HG03039 (cell line): Measurements from ENCODE around the gene ADARB1.

Source experiments
- ATAC-seq: cut with Tn5 transposase; IDR thresholded peaks from one replicate; pipeline ENCODE4 v1.9.1; 2021; ENCODE audit warnings: mild to moderate bottlenecking, moderate library complexity; ENCODE audit not compliant: unreplicated experiment

The ADARB1 gene

GRCh38 chr21:45246386-45247320 is 172.3 kb downstream of the ADARB1 start:
- no peak for ATAC-seq

- ATAC-seq = no peak
Measured at GRCh38 chr21:45248301-45248892, 174.0 kb downstream of the ADARB1 start.

GRCh38 chr21:45248893-45249381 is 174.6 kb downstream of the ADARB1 start:
- no peak for ATAC-seq

DNA sequence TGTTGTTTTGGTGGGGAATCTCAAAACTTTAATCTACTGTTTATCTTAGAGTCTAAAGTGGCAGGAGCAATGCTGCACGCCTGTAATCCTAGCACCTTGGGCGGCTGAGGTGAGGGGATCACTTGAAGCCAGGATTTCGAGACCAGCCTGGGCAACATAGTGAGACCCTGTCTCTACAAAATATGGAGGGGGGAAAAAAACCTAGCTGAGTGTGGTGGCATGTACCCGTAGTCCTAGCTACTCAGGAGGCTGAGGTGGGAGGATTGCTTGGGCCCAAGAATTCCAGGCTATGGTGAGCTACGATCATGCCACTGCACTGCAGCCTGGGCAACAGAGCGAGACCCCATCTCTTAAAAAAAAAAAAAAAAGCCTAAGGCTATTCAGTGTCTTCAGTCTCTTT is 175.2 kb downstream of the ADARB1 start:
- ATAC-seq = no peak

DNA sequence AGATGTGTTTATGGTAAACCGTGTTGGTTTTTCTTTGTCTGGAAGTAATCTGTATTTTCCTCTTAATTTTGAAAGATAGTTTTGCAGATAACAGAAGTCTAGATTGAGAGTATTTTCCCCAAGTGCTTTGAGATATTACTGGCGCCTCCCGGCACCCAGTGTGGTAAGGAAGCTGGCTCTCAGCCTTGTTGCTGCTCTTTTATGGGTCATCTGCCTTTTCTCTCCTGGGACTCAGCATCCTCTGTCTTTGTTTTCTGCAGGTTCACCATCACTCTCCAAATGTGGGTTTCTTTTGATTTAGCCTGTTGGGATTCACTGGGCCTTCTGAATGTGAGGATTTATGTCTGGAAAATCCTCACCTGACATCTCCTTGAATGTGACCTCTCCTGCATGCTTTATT is 175.9 kb downstream of the ADARB1 start:
- ATAC-seq = no peak

GRCh38 chr21:45250914-45251634 is 176.7 kb downstream of the ADARB1 start:
- no peak for ATAC-seq

GRCh38 chr21:45251635-45252447 is 177.5 kb downstream of the ADARB1 start:
- ATAC-seq = no peak

- no peak for ATAC-seq
Measured at GRCh38 chr21:45252448-45252925, 178.1 kb downstream of the ADARB1 start.

DNA sequence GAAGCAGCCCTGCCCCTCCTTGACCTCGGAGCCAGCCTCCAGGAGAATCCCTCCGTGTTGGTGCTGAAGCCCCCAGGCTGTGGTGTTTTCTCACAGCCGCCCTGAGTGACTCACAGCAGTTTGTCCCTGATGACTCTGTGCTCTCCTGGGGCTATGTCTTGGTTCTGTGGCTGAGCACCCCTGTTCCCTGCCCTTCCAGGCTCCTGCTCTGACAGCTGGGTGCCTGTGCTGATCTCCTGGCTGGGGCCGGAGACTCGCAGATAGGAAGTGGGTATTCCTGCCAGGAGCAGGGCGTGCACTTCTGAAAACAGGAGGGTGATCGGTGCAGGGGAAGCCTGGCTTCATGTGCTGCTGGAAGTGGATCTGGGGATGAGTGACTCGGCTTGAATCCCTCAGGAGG is 178.8 kb downstream of the ADARB1 start:
- ATAC-seq = no peak

- ATAC-seq = no peak
Measured at GRCh38 chr21:45253633-45254459, 179.5 kb downstream of the ADARB1 start.

DNA sequence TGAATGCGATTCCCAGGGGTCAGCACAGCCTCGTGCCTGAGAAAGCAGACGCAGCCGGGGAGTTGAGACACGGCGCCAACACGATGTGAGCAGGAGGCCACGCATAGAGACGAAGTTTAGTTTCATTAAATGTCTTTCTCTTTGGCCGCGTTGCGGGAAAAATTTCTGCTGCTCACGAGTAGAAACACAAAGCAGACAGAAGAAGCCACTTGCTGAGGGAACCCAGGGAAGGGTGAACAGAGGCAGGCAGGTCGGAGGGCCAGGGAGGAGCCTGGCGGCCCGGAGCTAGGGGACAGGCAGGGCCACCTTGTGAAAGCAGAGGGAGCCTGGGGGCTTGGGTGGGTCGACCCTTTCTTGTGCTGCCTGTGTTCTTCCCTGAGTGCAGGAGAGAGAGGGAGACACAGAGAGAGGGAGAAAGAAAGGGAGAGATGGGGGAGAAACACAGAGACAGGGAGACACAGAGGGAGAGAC is 180.1 kb downstream of the ADARB1 start:
- ATAC-seq = no peak

DNA sequence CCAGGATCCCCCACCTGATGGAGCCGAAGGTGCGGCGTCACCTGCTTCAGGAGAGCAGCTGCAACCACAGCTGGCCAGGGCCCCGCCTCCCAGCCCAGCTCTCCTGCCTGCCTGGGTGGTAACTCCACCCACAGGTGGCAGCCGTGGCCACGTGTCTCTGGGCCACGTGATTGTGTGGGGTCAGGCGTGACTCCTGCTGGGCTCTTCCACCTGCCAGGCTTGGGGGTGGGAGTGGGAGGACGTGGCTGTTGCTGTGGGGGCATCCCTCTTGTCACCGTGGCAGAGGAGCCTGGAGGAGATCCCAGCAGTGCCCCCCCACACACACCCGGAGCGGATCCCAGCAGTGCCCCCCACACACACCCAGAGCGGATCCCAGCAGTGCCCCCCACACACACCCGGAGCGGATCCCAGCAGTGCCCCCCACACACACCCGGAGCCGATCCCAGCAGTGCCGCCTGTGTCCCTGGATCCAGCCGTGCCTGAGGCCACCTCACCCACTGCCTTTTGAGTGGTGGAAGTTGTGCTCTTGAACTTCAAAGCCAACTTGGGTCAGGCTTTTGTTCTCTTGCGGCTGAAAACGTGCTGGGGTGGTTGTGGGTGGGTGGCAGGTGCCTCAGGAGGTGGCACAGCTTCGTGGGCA is 181.1 kb downstream of the ADARB1 start:
- ATAC-seq = no peak

- no peak for ATAC-seq
Measured at GRCh38 chr21:45256021-45256911, 181.9 kb downstream of the ADARB1 start.

- no peak for ATAC-seq
Measured at GRCh38 chr21:45256912-45257672, 182.7 kb downstream of the ADARB1 start.

DNA sequence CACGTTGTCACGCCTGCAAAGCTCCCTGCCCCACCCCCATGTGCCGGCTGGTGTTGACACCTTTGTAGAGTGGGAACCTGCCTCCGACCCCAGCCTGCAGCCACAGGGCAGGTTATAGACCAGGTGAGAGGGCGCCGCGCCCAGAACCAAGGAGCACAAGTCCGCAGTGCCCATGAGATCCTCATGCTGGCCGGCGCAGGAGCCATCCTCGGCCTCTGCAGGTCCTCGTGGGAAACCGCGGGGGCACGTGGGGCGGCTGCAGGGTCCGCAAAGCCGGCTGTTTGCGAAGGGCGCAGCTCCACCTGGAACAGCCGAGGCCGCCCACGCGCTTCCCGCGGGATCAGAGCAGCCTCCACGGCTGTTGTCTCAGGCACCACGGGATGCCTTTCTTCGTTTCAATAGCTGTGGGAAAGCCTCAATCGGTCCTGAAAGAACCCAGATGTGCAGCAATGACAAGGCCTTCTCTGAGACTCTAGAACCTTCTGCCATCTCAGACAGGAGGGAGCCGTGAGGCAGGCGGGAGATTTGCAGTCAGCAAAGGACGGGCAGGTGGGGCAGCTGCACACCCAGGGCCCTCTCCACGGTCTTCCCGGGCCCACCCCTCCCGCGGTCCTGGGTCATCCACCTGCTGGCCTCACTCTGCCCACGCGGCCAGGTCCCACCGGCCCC is 183.4 kb downstream of the ADARB1 start:
- no peak for ATAC-seq

GRCh38 chr21:45258466-45258865 is 184.1 kb downstream of the ADARB1 start:
- ATAC-seq = no peak
